ENCODE data around the gene CACNA1F.

Gene CACNA1F

GRCh38 chrX:49273181-49273727, 40.1 kb upstream of the CACNA1F start:
- Histone ChIP-seq H3K36me3 (peaks cover 3% of the 10 kb centered on the region; the same call in 1 of the 2 replicates), H3K27me3 (ENCODE audit: insufficient read depth, low read depth, severe bottlenecking) (peaks cover 7% of the 10 kb centered on the region), H3K27ac (no peak overlapping the region), H3K4me3 (ENCODE audit: low read depth, low read length) (no peak overlapping the region), H3K9me3 (ENCODE audit: severe bottlenecking) (no peaks in the 10 kb centered on the region)
- no peak for DNase-seq
- no peak for TF ChIP-seq CTCF (IDR thresholded peaks at IDR 0.05; ENCODE audit: low read depth, low read length)

GRCh38 chrX:49272421-49272820, 39.3 kb upstream of the CACNA1F start:
- Histone ChIP-seq H3K9me3 (ENCODE audit: severe bottlenecking) (no peaks in the 10 kb centered on the region), H3K27ac (no peak overlapping the region)
- TF ChIP-seq CTCF (IDR thresholded peaks at IDR 0.05; ENCODE audit: low read depth, low read length): no peak

GRCh38 chrX:49271341-49271740, 38.2 kb upstream of the CACNA1F start:
- H3K4me3 ChIP-seq (ENCODE audit: low read depth, low read length): no peak overlapping the region
- peaks cover 9% of the 10 kb centered on the region for H3K27me3 ChIP-seq (ENCODE audit: insufficient read depth, low read depth, severe bottlenecking)
- H3K27ac ChIP-seq: no peak overlapping the region
- no peak for DNase-seq
- peaks cover 3% of the 10 kb centered on the region; the same call in 1 of the 2 replicates for H3K36me3 ChIP-seq
- H3K9me3 ChIP-seq (ENCODE audit: severe bottlenecking): no peaks in the 10 kb centered on the region
- no peak for TF ChIP-seq CTCF (IDR thresholded peaks at IDR 0.05; ENCODE audit: low read depth, low read length)

More at GRCh38 chrX:49272421-49272820, 39.3 kb upstream of the CACNA1F start:
- no peak overlapping the region for H3K4me3 ChIP-seq (ENCODE audit: low read depth, low read length)
- DNase-seq: no peak
- H3K27me3 ChIP-seq (ENCODE audit: insufficient read depth, low read depth, severe bottlenecking): peaks cover 9% of the 10 kb centered on the region
- peaks cover 3% of the 10 kb centered on the region; the same call in 1 of the 2 replicates for H3K36me3 ChIP-seq

GRCh38 chrX:49270249-49270921, 37.2 kb upstream of the CACNA1F start:
- no peak for DNase-seq
- Histone ChIP-seq H3K27ac (peak overlapping the region; percentile 92), H3K36me3 (peaks cover 3% of the 10 kb centered on the region; the same call in 1 of the 2 replicates), H3K9me3 (ENCODE audit: severe bottlenecking) (no peaks in the 10 kb centered on the region), H3K4me3 (ENCODE audit: low read depth, low read length) (peak overlapping the region; percentile 49), H3K27me3 (ENCODE audit: insufficient read depth, low read depth, severe bottlenecking) (peaks cover 9% of the 10 kb centered on the region)
- TF ChIP-seq CTCF (IDR thresholded peaks at IDR 0.05; ENCODE audit: low read depth, low read length): no peak

- H3K4me3 ChIP-seq (ENCODE audit: low read depth, low read length): peak within 1 kb of the TSS; percentile 49
- no peak for DNase-seq
- no peaks in the 10 kb centered on the region for H3K9me3 ChIP-seq (ENCODE audit: severe bottlenecking)
- no peak for TF ChIP-seq CTCF (IDR thresholded peaks at IDR 0.05; ENCODE audit: low read depth, low read length)
- peak within 1 kb of the TSS; percentile 92 for H3K27ac ChIP-seq
- H3K36me3 ChIP-seq: peaks cover 3% of the 10 kb centered on the region; the same call in 1 of the 2 replicates
- peaks cover 9% of the 10 kb centered on the region for H3K27me3 ChIP-seq (ENCODE audit: insufficient read depth, low read depth, severe bottlenecking)
Observed at GRCh38 chrX:49269767-49270248, 36.7 kb upstream of the CACNA1F start, which contains the start of gene PPP1R3F. TSS of gene PPP1R3F (plus strand) at chrX:49269793. CDS start at chrX:49269870, 77 bp downstream.

Data from WERI-Rb-1 (cell line).